Transverse colon (tissue), 4 donors: ENCODE data around the gene PSMB3. TPM values are rescaled to one million over a fixed set of nuclear protein-coding genes. Genes with fewer than 3 reads are reported as not detected.

Source experiments
- DNase-seq: peaks from one replicate; pipeline ENCODE4 v3.0.0-alpha.2; 2019
- H3K27ac ChIP-seq, 4 donors: fragments of 200-600 bp; sonication (generic); 2 replicates each; pipeline ENCODE4 v1.5.1; 2016 to 2018; ENCODE audit warnings: inconsistent platforms in 4 of 4
- H3K27me3 ChIP-seq: fragments of 200-600 bp; sonication (generic); 2 replicates; pipeline ENCODE4 v1.5.1; 2017; ENCODE audit warnings: inconsistent platforms
- H3K36me3 ChIP-seq, 4 donors: fragments of 200-600 bp; sonication (generic); 2 replicates each; pipeline ENCODE4 v1.5.1; 2017 to 2019; ENCODE audit warnings: inconsistent platforms in 4 of 4
- H3K4me1 ChIP-seq, 4 donors: fragments of 200-600 bp; sonication (generic); 2 replicates each; pipeline ENCODE4 v1.5.1; 2017 to 2020; ENCODE audit warnings: inconsistent platforms in 4 of 4
- H3K4me3 ChIP-seq, 4 donors: fragments of 200-600 bp; sonication (generic); 1 replicate in 1 of 4; 2 replicates in 3 of 4; pipeline versions ENCODE4 v1.5.1 to v1.6.1; 2017 to 2019; ENCODE audit warnings: inconsistent platforms in 4 of 4
- H3K9me3 ChIP-seq, 2 donors: fragments of 200-600 bp; sonication (generic); 2 replicates each; pipeline ENCODE4 v1.5.1; 2017 to 2019; ENCODE audit warnings: inconsistent platforms in 2 of 2
- CTCF ChIP-seq, 5 experiments: fragments of 200-600 bp in 3 of 5; fragments of 450-650 bp in 2 of 5; sonication (generic) in 3 of 5; IDR thresholded peaks; 1 replicate in 2 of 5; 2 replicates in 3 of 5; pipeline ENCODE4 v1.5.1; 2016 to 2017; ENCODE audit warnings: antibody characterized with exemption in 5 of 5, inconsistent platforms in 3 of 5, mild to moderate bottlenecking in 2 of 5, moderate library complexity in 1 of 5
- EP300 ChIP-seq: sonication (generic); formaldehyde crosslinking; IDR thresholded peaks from one replicate; pipeline ENCODE4 v1.6.1; 2017; ENCODE audit warnings: antibody characterized with exemption, low read depth
- POLR2A ChIP-seq: fragments of 450-650 bp; IDR thresholded peaks from one replicate; pipeline ENCODE4 v1.6.1; 2016; ENCODE audit warnings: antibody characterized with exemption, mild to moderate bottlenecking, moderate library complexity
- POLR2AphosphoS5 ChIP-seq, 3 donors: sonication (generic); formaldehyde crosslinking; IDR thresholded peaks; one replicate each; pipeline ENCODE4 v1.6.1; 2016; ENCODE audit warnings: antibody characterized with exemption in 3 of 3
- WGBS, 2 donors: methylation state at CpG; one replicate each; pipeline ENCODE4 v1.1.5; 2018; ENCODE audit warnings: low coverage in 1 of 2; 5-methylcytosine and 5-hydroxymethylcytosine counted together
- in situ Hi-C, 4 donors: fragments of 200-750 bp; cut with MboI; loops; one replicate each; pipeline versions ENCODE4 v1.15.0 to v1.15.1; 2017; ENCODE audit warnings: low sequenced_read_pairs in 3 of 4, low pct_ligation_motif_present in 1 of 4, low pct_unique_long_range_greater_than_20kb in 1 of 4
- intact Hi-C: fragments of 100-400 bp; cut with DNase I; formaldehyde crosslinking; loops from one replicate; pipeline ENCODE4 v1.15.1; 2023; ENCODE audit warnings: low total_unique reads
- total RNA-seq, 4 donors: library from RNA; depleted of rRNA; stranded (reverse); fragments of >200 nt; gene quantifications; one replicate each; pipeline ENCODE4 v1.1.0, GENCODE V29; 2016

Gene PSMB3
- total RNA-seq, 4 donors from 2014 or later: 137 to 169 (median 159) TPM

- TF ChIP-seq EP300 (no peak), POLR2A (no peak)
- no peaks in the 10 kb centered on the region for H3K9me3 ChIP-seq
- no peaks in the 10 kb centered on the region for H3K27me3 ChIP-seq
- intact Hi-C loops (no loop called here), in situ Hi-C loops (no loop called here)
- WGBS, 2 donors: 71 to 83% methylated on average over 3 to 4 of the region's 4 CpGs
- no peak for DNase-seq
- no peak overlapping the region for H3K27ac ChIP-seq
- H3K4me1 ChIP-seq: no peaks in the 10 kb centered on the region
- H3K4me3 ChIP-seq: no peak overlapping the region
- peaks cover 0 to 82% (median 34%) of the 10 kb centered on the region in 4 donors for H3K36me3 ChIP-seq
Measured at GRCh38 chr17:38761612-38762011, 9.1 kb downstream of the PSMB3 start.

GRCh38 chr17:38762231-38762630, 9.7 kb downstream of the PSMB3 start:
- Histone ChIP-seq H3K4me3 (no peak overlapping the region), H3K27ac (no peak overlapping the region), H3K9me3 (no peaks in the 10 kb centered on the region), H3K4me1 (no peaks in the 10 kb centered on the region), H3K27me3 (no peaks in the 10 kb centered on the region), H3K36me3 (peaks cover 0 to 86% (median 32%) of the 10 kb centered on the region in 4 donors)
- in situ Hi-C loops: no loop called here
- DNase-seq: no peak
- no peak for TF ChIP-seq POLR2A
- no peak for TF ChIP-seq CTCF (IDR thresholded peaks at IDR 0.05)
- no peak for TF ChIP-seq EP300
- TF ChIP-seq POLR2AphosphoS5 (IDR thresholded peaks at IDR 0.05): no peak
- intact Hi-C loops: no loop called here
- WGBS, 2 donors: 85% methylated on average over 3 of the region's 3 CpGs; no CpG with 5 or more reads in 1 of the 2 donors

- WGBS, 2 donors: 87 to 100% methylated on average over 2 to 5 of the region's 5 CpGs
- peaks cover 0 to 59% (median 26%) of the 10 kb centered on the region in 4 donors for H3K36me3 ChIP-seq
- DNase-seq: no peak
Measured at GRCh38 chr17:38766341-38766740, 13.8 kb downstream of the PSMB3 start.

GRCh38 chr17:38768417-38768816, 15.9 kb downstream of the PSMB3 start:
- in situ Hi-C loops: no loop called here
- H3K36me3 ChIP-seq: peaks cover 0 to 58% (median 28%) of the 10 kb centered on the region in 4 donors
- H3K4me3 ChIP-seq: no peak overlapping the region
- H3K4me1 ChIP-seq: no peaks in the 10 kb centered on the region
- H3K9me3 ChIP-seq: no peaks in the 10 kb centered on the region
- no peak for DNase-seq
- H3K27me3 ChIP-seq: no peaks in the 10 kb centered on the region
- intact Hi-C loops: no loop called here
- 53% methylated on average over 6 of the region's 6 CpGs; no CpG with 5 or more reads in 1 of the 2 donors for WGBS, 2 donors
- H3K27ac ChIP-seq: no peak overlapping the region
- no peak for TF ChIP-seq EP300

More at GRCh38 chr17:38766341-38766740, 13.8 kb downstream of the PSMB3 start:
- TF ChIP-seq POLR2A (no peak), POLR2AphosphoS5 (IDR thresholded peaks at IDR 0.05) (no peak), EP300 (no peak), CTCF (IDR thresholded peaks at IDR 0.05) (no peak)
- in situ Hi-C loops (no loop called here), intact Hi-C loops (no loop called here)
- Histone ChIP-seq H3K4me1 (no peaks in the 10 kb centered on the region), H3K9me3 (no peaks in the 10 kb centered on the region), H3K27me3 (no peaks in the 10 kb centered on the region), H3K4me3 (no peak overlapping the region), H3K27ac (no peak overlapping the region)

GRCh38 chr17:38773258-38773657, 20.7 kb downstream of the PSMB3 start:
- TF ChIP-seq EP300 (no peak), CTCF (IDR thresholded peaks at IDR 0.05) (no peak), POLR2AphosphoS5 (IDR thresholded peaks at IDR 0.05) (no peak), POLR2A (no peak)
- DNase-seq: no peak
- no peaks in the 10 kb centered on the region for H3K4me1 ChIP-seq
- intact Hi-C loops: no loop called here
- no peak overlapping the region for H3K4me3 ChIP-seq
- H3K27me3 ChIP-seq: no peaks in the 10 kb centered on the region
- no peaks in the 10 kb centered on the region for H3K9me3 ChIP-seq
- in situ Hi-C loops: no loop called here
- no peak overlapping the region for H3K27ac ChIP-seq
- H3K36me3 ChIP-seq: peaks cover 0 to 74% (median 33%) of the 10 kb centered on the region in 4 donors
